Ureter (tissue), 1 donor: ENCODE data around the gene OR4D11. TPM values are rescaled to one million over a fixed set of nuclear protein-coding genes. Genes with fewer than 3 reads are reported as not detected.
"Not testable (repeated sequence)": the region's sequence is repeated elsewhere in the genome, so short reads cannot be mapped to it uniquely, and the experiment has no call there.

ENCODE experiments used
- DNase-seq: peaks from one replicate; pipeline ENCODE4 v3.0.0-alpha.2; 2020; ENCODE audit warnings: low spot score
- total RNA-seq: library from RNA; stranded (reverse); gene quantifications from one replicate; pipeline ENCODE4 v1.2.4, GENCODE V29; 2023
- donor health status: DM: yes; HTN: yes; CAD: no.

OR4D11 gene
- not detected for total RNA-seq

DNA sequence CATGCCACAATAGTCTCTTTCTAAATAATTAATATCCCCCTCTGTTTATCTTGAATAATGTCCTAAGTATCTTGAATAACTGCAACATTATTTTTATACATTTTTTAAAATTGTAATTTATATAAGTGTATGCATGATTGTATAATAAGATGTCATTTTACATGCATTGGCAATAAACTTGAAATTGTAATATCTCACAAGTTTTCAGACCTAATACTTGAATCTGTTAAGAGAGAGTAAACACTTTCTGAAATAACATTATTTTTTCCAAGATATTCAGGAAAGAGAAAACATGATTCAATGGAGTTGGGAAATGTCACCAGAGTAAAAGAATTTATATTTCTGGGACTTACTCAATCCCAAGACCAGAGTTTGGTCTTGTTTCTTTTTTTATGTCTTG lies at the start of gene OR4D11:
TSS of gene OR4D11 (plus strand) at position 301 of the 400 bp plus-strand sequence. CDS start at position 301, 0 bp downstream.
- no peak for DNase-seq

DNA sequence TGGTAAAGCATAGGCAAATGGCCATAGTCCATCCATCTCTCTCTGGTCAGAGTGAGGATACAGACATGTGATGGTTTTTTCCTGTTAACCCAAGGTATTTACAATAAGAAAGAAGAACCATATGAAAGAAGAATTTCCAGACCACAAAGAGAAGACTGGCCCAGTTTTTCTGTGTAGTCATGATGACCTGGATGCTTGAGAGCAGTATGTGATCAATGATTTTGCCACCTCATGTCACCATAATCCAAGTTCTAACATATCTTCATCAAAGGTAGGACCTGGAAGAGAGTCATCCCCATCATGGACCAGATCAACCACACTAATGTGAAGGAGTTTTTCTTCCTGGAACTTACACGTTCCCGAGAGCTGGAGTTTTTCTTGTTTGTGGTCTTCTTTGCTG lies 46.7 kb upstream of the OR4D11 start, which contains the start of gene OR4D6:
TSS of gene OR4D6 (plus strand) at position 301 of the 400 bp plus-strand sequence. CDS start at position 301, 0 bp downstream.
- DNase-seq = no peak

DNA sequence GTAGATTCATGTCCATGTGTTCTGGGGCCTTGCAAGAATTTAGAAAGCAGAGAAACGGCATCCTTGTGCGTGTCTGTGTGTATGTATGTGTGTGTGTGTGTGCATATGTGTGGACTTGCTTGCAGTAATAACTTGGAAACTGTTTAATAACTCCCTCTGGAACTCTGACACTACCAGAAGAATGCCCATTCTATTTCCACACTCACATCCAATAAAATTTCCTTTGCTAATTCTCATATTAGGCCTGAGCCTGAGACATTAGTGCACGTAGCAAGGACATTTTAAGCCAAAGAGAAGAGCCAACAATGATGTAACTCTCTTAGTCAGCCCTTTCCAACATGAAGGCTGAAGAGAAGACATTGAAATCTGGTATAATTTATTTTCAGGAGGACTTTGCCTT lies 43.5 kb upstream of the OR4D11 start:
- no peak for DNase-seq

DNA sequence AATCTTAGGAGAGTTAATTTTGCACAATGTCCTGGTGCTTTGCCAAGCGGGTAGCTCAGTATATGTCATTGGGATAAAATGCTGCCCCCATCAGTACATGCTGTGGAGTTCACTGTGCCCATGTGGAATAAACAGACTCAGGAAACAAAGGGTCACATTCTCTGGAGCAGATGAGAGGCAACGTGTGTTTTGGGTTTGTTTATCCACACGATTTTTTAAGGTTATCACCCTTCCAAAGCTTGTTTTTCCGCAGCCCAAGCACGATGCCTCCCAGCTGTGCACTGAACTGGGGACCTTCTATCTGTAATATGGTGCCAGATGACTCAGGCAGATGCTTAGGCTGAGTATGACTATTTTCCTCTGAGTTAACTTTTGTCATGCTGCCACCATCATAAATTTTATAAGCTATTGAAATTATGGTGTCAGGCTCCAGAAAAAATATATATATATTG lies 40.2 kb upstream of the OR4D11 start:
- peak; percentile 44 for DNase-seq

DNA sequence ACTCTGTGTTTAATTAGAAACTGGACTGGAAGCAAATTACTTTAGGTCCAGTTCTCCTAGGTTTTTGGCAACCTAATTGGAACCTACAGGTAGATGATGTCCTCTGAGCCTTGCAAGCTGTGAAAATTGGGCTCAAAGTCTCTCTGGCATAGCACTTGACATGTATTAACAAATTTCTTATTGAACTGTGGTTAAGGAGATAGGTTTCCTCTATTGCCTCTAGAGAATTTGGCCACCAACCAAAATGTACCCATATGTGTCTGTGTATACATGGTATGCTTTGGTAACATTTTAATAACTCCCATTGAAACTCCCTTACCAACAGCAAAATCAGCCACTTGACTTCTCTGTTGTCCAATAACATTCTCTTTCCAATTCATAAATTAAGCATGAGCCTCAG lies 30.4 kb upstream of the OR4D11 start, which contains the start of gene OR4D10:
TSS of gene OR4D10 (plus strand) at position 301 of the 400 bp plus-strand sequence. CDS start 4,115 bp downstream, outside the sequence.
- no peak for DNase-seq

DNA sequence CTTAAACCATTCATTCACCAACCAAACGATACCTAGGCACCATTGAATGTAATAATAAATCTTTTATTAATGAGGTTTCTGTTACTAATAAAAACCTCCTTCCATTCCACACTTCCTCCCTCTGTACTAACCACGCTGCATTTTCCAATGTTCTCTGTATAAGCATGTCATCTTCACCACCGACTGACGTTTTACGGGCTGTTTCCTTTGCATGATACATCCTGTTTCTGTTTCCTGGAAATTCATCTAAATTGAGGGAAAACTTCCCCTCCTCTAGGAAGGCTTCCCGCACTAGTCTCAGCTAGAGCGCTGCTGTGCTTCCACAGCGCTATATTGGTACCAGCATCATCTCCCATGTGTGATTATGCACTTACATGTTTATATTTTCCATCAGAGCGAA lies 28.2 kb upstream of the OR4D11 start:
- no peak for DNase-seq

DNA sequence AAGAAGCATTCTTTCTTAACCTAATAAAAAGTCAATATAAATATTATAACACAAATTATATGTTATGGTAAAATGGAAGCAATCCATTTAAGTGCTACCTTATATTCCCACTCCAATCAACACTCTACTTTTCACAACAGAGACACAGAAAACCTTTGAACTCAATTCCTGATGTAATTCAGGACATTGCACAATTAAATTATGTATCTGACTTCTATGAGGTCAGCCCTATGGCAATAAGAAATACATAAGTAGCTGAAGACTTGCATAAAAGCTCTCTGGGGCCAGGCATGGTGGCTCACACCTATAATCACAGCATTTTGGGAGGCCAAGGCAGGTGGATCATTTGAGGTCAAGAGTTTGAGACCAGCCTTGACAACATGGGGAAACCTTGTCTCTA lies 23.5 kb upstream of the OR4D11 start:
- no peak for DNase-seq

DNA sequence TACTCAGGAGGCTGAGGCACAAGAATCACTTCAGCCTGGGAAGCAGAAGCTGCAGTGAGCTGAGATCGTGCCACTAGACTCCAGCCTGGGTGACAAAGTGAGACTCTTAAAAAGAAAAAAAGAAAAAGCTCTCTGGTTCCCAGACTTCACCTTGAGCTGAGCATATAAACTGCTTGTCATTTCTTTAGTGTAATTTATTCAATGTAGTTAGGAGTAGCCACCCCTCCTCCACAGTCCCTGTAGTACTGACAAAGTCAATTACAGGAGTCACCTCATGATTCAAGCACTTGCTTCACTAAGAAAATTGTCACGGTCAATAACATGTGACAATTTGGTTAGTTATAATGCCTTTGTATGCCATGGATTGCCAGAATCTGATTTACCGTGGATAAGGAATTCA lies 23.0 kb upstream of the OR4D11 start:
- no peak for DNase-seq

DNA sequence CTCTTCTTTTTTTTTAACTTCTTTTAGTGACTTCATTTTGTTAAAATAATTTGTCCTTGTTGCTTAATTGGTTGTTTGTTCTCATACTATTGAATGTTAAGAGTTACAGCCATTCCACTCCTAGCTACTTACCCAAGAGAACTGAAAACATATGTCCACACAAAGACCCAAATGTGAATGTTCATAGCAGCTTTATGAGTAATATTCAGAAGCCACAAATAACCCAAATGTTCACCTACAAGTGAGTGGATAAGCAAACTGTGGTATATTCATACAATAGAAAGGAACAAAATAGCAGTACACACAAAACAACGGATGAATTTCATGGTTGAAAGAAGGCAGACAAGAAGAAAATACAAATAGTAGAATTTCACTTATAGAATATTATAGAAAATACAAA lies 1.4 kb upstream of the OR4D11 start:
- DNase-seq = no peak

DNA sequence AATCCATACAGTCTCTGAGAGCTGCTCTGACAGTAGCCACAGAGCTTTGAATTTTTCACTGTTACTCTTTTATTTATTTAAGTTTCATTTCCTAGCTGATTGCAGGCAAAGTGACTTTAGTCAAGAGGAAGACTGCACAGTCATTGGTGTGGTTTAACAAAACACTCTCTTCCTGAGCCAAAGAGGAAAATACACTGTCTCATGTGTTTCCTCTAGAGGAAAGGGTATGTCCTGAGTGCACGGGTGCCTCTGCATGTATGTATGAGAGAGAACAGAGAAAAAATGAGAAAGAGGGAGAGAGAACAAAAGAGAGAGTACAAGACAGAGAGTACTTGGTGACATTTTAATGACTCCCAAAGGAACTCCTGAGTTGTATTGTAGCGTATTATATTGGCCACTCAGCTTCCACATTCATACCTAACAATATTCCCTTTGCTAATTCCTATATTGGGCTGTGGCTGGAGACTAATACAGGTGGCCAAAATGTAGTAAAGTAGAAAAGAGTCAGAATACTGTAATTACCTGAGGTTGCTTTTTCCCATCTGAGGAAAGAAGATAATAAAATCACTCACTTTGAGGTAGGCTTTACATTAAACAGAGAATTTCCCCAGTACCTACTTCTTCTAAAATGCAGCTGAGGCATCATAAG lies 7.7 kb downstream of the OR4D11 start, which contains the start of gene OR4D9:
TSS of gene OR4D9 (plus strand) at position 599 of the 649 bp plus-strand sequence. CDS start 3,374 bp downstream, outside the sequence.
- DNase-seq = no peak

DNA sequence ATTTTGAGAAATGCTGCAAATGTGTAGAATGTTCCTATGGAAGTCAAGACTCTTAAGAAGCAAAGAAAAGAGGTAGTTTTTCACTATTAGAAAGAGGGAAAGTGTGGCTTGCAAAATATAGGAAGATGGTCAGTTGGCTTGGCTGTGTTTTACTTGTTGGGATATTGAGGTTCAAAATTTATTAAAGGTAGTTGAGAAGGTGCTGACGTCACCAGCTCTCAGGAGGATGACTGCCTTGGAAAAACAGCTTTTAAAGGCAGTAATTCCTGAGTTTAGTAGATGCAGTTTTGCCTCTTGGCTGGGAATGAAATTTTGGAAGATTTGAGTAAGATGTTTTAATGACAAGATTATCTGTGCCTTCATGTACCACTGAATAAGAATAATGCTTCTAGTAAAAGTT lies 8.3 kb downstream of the OR4D11 start:
- no peak for DNase-seq

DNA sequence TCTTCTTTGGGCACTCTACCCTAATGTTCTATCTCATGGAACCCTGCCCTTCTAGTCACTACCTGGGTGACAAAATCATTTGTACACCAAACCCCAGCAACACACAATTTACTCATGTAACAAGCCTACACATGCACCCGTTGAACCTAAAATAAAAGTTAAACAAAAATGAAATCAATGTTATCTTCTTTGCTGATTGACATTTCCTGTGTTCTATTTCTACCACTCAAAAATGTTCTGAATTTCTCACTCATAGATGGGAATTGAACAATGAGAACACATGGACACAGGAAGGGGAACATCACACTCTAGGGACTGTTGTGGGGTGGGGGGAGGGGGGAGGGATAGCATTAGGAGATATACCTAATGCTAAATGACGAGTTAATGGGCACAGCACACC lies 16.8 kb downstream of the OR4D11 start:
- DNase-seq = not testable (repeated sequence)

DNA sequence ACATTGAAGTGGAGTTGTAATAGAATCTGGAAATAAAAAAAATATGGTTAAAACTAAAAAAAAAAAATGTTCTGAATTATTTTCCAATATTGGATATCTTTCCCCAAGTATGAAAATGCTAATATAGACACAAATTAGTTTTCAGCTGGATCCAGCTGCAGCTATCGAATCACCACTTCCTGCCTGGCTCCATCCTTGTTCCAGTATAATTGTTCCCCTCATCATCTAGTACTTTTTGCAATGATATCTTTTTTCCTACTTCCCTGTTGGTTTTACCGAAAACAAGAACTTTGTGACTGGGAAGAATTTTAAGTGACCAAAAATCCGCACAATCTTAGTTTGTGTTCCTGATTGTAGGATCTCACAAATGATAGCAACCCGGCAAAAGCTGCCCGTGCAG lies 17.4 kb downstream of the OR4D11 start:
- no peak for DNase-seq

DNA sequence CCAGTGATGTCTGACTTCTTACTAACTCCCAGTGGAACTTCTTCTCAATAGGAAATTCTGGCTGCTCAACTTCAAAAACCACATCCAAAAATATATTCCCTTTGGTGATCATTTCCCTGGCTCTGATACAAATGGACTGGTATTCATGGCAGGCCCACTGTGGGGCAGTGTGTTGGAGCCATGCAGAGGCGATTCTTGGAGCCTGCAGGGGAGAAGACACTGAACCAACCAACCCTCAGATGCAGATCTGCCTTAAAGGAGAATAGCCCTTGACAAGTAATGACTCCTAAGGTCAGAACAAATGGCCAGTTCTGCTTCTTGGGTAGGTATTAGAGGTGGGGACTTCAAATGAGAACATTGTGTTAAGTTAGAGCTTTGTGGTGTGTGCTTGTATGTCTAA lies 20.2 kb downstream of the OR4D11 start:
- no peak for DNase-seq

DNA sequence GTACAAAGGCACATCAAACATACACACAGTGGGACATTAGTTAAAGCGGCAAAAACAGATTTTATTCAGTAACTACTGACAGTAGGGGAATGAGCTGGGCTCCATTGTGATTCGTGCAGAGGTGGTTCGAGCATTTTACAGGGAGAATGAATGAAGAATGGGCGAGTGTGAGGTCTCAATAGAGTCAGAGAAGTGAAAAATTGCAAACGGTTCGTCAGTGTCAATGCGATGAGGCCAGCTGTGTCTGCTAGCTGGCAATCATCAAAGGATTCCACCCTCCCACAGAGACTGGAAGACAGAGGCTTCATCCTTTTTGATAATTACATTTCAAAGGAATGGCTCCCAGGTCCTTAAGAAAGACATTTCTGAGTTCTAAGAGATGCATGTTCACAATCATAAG lies 25.3 kb downstream of the OR4D11 start:
- no peak for DNase-seq

DNA sequence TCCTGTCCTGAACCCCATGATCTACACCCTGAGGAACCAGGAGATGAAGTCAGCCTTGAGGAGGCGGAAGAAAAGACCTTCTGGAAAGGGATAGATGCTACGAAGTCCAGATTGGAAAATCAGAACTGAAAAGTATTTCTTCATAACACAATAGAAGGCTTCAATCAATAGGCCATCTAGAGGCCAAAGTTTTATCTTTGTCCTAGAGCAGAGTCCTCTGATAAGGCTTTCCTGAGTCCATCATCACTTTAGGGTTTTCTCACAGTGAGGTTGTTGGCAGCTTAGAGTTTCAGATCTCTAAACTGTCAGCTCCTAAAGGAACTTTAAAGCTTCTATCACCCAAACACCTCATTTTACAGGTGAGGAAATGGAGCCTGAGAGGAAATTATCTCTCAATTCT lies 29.2 kb downstream of the OR4D11 start:
- DNase-seq = no peak

DNA sequence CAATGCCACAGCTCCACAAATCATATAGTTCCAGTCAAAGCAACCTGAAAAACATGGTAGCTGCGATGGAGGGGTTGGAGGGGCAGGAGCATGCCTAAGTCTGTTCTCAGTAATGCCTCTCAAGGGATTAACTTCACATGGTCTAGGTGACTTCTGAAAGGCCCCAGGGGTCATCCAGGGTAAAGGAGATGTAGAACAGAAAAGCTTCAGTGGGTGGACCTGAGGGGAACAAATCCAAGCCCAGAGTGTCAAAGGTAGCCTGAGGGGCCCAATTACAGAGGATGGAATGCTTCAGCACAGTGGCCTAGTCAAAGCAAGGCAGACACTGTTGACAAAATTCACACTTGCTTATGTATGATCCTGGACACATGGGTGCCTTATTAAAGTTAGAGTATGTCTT lies 31.3 kb downstream of the OR4D11 start:
- no peak for DNase-seq

DNA sequence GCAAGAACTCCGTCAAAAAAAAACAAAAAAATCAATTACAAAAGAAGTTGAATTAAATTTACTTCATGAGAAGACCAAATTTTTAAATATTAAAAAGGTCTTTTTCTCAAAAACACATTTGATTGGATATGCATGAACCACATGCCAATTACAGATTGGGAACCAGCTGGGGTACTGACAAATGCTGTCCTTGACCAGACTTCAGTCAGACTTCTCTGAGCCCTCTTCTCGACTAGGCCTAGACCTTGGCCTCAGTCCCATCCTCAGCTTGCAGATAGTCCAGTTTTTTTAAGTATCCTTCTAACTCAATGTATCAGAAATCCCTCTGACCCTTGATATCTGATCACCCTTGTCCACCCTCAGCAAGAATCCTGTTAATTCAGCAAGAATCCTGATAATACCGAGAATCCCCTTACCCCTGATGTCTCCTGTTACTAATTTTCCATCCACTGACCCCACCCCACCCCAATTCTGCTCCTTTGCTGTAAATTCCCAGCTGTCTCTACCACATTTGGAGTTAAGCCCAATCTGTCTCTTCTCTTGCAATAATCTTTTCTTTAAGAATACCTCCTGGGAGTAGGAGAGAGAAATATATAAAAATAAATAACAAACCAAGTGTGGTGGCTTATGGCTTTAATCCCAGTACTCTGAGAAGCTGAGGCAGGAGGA lies 38.9 kb downstream of the OR4D11 start:
- no peak for DNase-seq

DNA sequence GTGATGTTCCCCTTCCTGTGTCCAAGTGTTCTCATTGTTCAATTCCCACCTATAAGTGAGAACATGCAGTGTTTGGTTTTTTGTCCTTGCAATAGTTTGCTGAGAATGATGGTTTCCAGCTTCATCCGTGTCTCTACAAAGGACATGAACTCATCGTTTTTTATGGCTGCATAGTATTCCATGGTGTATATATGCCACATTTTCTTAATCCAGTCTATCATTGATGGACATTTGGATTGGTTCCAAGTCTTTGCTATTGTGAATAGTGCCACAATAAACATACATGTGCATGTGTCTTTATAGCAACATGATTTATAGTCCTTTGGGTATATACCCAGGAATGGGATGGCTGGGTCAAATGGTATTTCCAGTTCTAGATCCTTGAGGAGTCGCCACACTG lies 40.3 kb downstream of the OR4D11 start:
- DNase-seq = not testable (repeated sequence)

DNA sequence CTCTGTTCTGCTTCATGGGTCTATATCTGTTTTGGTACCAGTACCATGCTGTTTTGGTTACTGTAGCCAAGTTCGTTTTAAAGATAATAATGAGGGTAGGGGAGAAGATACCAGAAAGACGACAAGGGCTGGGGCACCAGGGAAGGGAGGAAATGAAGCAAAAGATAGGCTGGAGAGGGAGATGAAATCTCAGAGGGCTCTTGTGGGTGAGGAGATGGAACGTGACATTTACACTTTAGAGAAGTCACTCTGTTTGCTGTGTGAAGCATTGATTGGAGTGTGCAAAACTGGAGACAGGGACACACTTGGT lies 41.4 kb downstream of the OR4D11 start:
- DNase-seq = no peak

DNA sequence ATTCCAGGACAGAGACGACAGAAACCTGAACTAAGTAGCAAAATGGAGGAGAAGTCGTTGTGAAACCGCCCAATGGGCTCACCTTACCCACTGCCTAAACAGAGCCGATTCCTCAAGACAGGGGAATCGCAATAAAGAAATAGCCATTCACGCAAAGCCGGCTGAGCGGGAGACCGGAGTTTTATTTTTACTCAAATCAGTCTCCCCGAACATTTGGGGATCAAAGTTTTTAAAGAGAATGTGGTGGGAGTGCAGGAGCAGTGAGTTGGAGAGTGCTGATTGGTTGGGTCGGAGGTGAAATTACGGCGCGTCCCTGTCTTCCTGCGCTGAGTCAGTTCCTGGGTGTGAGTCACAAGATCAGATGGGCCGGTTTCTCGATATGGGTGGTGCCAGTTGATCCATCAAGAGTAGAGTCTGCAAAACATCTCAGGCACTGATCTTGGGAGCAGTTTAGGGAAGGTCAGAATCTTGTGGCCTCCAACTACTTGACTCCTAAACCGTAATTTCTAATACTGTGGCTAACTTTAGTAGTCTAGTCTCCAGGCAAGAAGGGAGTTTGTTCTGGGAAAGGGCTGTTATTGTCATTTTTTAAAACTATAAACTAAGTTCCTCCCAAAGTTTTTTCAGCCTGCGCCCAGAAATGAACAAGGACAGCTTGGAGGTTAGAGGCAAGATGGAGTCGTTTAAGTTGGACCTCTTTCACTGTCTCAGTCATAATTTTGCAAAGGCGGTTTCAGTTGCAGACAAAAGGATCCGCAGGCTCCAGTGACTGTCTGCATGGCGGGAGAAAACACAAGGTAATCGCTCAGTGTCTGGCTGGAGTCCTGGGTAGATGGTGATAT lies 42.0 kb downstream of the OR4D11 start:
- no peak for DNase-seq

DNA sequence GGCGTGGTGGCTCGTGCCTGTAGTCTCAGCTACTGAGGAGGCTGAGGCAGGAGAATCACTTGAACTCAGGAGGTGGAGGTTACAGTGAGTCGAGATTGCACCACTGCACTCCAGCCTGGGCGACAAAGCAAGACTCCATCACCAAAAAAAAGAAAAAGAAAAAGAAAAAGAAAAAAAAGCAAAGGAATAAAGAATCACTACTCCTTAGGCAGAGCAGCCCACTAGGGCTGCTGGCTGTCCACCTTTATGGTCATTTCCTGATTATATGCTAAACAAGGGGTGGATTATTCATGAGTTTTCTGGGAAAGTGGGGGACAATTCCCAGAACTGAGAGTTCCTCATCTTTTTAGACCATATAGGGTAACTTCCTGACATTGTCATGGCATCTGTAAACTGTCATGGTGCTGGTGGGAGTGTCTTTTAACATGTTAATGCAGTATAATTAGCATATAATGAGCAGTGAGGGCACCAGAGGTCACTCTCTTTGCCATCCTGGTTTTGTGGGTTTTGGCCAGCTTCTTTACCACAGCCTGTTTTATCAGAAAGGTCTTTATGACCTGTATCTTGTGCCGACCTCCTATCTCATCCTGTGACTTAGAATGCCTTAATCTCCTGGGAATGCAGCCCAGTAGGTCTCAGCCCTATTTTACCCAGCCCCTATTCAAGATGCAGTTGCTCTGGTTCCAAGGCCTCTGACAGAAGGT lies 44.4 kb downstream of the OR4D11 start:
- DNase-seq = not testable (repeated sequence)
